Stomach smooth muscle (tissue), 2 donors: ENCODE measurements around the gene SH3BP4.

Source experiments
- H3K27ac ChIP-seq: one replicate; pipeline ENCODE4 v1.7.0; 2013; ENCODE audit warnings: mild to moderate bottlenecking, low read length, inconsistent platforms
- H3K27me3 ChIP-seq, 2 donors: one replicate each; pipeline ENCODE4 v1.7.0; 2013; ENCODE audit warnings: low read length in 2 of 2; ENCODE audit not compliant: insufficient read depth in 2 of 2, control insufficient read depth in 1 of 2
- H3K36me3 ChIP-seq, 2 donors: one replicate each; pipeline ENCODE4 v1.7.0; 2013; ENCODE audit warnings: low read length in 2 of 2; ENCODE audit not compliant: control insufficient read depth in 2 of 2, insufficient read depth in 2 of 2
- H3K4me1 ChIP-seq: one replicate; pipeline ENCODE4 v1.7.0; 2013; ENCODE audit warnings: low read length; ENCODE audit not compliant: control insufficient read depth, insufficient read depth
- H3K4me3 ChIP-seq, 2 donors: one replicate each; pipeline ENCODE4 v1.7.0; 2013; ENCODE audit warnings: low read length in 2 of 2
- H3K9ac ChIP-seq, 2 donors: one replicate each; pipeline ENCODE4 v1.7.0; 2013; ENCODE audit warnings: low read length in 2 of 2, mild to moderate bottlenecking in 1 of 2
- H3K9me3 ChIP-seq, 2 donors: one replicate each; pipeline ENCODE4 v1.7.0; 2013; ENCODE audit warnings: low read length in 2 of 2; ENCODE audit not compliant: control insufficient read depth in 2 of 2
- donor health status: healthy.
- donor health status: Pancreatic carcinoma.

SH3BP4 gene

DNA sequence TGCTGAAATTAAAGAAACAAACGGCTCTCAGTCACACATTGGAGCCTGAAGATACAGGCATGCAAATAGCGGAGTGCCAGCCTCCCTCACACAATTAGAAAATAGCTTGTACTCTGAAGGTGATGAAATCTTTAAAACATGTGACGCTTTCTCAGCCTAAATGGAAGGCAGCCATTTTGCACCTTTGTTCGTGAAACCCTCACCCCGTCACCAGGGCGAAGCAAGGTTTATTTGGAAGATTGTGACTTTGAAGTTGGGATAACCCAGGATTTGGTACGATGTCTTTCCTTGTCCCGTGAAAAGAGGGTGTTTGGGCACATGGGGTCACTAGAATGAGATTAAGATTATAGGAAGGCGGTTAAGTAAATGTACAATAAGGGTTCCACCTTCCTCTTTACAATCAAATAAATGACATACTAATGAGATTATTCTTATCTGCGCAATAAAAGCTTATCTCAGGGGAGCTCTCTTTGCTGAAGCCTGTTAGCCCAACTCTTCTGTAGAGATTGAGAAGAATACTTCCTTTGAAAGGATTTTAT, 4.2 kb downstream of the SH3BP4 start:
- Histone ChIP-seq H3K9me3 (no peaks in the 10 kb centered on the region), H3K4me3 (no peak overlapping the region), H3K4me1 (peaks cover 23% of the 10 kb centered on the region), H3K27me3 (no peaks in the 10 kb centered on the region), H3K9ac (no peak overlapping the region), H3K27ac (no peak overlapping the region), H3K36me3 (no peaks in the 10 kb centered on the region)

DNA sequence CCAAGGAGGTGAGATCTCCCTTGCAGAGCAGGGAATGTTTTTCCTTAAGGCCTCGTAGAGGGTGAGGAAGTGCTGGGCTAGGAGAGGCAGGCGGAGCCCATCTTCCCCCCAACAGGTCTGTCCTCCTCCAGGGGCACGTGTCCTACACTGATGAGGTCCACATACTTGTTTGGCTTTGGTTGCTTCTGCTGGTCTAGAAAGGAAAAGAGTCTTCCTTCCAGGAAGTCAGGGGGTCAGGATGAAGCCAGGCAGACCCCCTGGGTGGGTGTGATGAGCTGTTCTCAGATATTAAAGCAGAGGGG, 6.0 kb downstream of the SH3BP4 start:
- H3K36me3 ChIP-seq: no peaks in the 10 kb centered on the region
- H3K9me3 ChIP-seq: no peaks in the 10 kb centered on the region
- H3K27me3 ChIP-seq: no peaks in the 10 kb centered on the region
- H3K4me3 ChIP-seq: no peak overlapping the region
- peaks cover 17% of the 10 kb centered on the region for H3K4me1 ChIP-seq
- no peak overlapping the region for H3K27ac ChIP-seq
- H3K9ac ChIP-seq: no peak overlapping the region

DNA sequence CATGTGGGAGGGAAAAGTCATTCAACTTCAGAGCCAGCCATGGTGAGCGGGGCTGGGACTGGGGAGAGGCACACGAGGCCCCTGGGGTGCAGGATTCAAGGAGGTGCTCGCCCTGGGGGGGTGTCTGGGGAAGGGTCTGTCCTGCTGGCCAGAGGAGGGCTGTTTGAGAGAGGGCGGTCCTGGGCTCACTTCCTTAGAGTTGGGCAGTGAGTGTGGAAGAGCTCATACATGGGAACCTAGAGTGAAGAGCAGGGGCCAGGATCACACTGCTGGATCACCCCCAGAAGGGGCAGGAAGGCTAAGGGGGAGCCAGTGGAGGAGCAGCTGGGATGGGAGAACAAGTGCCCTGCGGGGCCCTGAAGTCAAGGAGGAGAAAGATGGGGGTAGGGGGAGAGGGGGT, 6.5 kb downstream of the SH3BP4 start:
- Histone ChIP-seq H3K27ac (no peak overlapping the region), H3K4me1 (peaks cover 16% of the 10 kb centered on the region), H3K4me3 (no peak overlapping the region), H3K27me3 (no peaks in the 10 kb centered on the region), H3K9me3 (no peaks in the 10 kb centered on the region), H3K36me3 (no peaks in the 10 kb centered on the region), H3K9ac (no peak overlapping the region)

DNA sequence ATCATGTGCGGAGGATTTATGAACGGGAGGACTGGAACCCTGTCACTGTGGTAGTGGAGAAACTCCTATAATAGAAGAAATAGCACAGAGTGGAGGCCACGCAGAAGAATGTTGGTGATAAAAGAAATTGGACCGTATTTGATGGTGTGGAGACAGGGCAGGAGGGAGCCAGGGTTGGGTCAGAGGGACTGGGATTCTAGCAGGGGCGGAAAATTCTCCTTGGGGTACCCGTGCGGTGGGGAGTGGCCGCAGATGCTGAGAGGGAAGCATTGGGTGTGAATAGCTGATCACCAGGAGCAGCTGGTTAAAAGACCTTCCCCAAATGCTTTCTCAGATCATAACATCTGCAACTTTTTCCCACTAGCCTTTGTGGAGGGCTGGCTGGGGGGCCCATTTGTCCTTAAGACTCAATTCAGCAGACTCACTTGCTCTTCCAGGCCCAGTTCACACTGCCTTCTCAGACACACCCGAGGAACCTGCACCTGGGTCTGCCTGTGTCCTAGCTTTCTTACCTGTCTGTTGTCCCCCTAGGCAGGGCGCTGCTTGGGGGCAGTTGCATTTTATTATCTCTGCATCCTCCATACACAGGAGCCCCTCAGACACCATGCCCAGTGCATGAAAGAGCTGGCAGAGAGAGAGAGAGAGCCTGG, 7.1 kb downstream of the SH3BP4 start:
- peaks cover 17% of the 10 kb centered on the region for H3K4me1 ChIP-seq
- no peaks in the 10 kb centered on the region for H3K36me3 ChIP-seq
- no peak overlapping the region for H3K9ac ChIP-seq
- H3K27me3 ChIP-seq: no peaks in the 10 kb centered on the region
- H3K9me3 ChIP-seq: no peaks in the 10 kb centered on the region
- H3K27ac ChIP-seq: no peak overlapping the region
- H3K4me3 ChIP-seq: no peak overlapping the region

DNA sequence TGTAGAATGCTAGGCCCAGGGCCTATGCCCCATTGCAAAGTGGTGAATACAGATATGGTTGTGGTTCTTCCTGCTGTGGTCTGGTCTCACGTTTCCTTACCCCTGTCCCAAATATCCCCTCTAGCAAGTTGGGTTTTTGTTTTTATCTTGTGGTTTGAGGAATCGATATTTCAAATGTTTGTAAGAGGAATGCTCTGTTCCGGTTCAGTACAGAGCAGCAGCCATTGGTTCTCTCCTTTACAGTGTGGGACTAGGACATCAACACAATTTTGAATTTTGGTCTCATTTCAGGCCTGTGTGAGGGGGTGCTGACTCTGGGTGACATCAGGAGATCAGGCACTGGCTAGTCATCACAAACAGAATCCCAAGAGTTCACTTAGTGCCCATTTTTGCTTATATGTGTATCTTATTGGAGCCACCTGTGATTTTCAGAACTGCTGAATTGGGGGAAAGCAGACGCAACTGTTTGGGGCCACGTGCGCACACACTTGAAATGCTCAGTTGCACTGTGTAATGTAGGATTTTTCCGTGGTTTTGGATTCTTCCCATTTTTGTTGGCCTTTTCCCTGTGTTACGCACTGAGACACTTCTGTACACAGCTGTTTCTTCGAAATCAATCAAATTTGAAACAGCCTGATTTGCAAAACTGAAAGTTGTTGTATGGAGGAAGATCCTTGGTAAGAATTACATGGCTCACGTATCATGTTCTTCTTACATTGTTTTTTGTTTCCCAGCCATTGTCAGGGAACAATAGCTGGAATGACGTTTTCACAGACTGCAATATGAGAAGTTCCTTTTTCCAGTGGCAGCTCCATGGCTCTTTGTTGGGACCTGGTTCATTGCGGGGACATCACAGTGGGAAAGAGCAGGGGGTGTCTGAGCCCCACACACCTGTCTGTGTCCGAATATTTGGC, 8.6 kb downstream of the SH3BP4 start:
- Histone ChIP-seq H3K4me3 (no peak overlapping the region), H3K27me3 (no peaks in the 10 kb centered on the region), H3K36me3 (no peaks in the 10 kb centered on the region), H3K27ac (no peak overlapping the region), H3K9me3 (no peaks in the 10 kb centered on the region), H3K9ac (no peak overlapping the region), H3K4me1 (peaks cover 10% of the 10 kb centered on the region)

DNA sequence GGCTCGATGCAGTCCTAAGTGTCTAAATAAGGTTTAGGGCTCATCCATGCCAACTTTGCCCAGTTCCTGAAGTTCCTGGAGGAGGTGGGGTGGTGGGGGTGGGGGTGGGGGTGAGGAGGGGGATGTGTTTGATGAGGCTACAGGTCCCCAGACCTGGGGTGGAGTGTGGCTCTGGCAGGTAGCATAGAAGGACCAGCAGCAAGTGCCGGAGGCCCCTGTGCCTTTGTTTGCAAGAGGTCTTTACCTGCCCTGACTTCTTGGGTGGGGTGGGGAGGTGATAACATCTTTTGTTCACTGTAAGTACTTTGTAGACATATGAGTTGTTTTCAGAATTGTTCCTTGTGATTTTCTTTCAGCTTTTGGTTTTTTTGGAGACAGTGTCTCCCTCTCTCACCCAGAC, 10.0 kb downstream of the SH3BP4 start:
- Histone ChIP-seq H3K4me1 (peaks cover 10% of the 10 kb centered on the region), H3K36me3 (no peaks in the 10 kb centered on the region), H3K9ac (no peak overlapping the region), H3K4me3 (no peak overlapping the region), H3K27me3 (no peaks in the 10 kb centered on the region), H3K27ac (no peak overlapping the region), H3K9me3 (no peaks in the 10 kb centered on the region)

DNA sequence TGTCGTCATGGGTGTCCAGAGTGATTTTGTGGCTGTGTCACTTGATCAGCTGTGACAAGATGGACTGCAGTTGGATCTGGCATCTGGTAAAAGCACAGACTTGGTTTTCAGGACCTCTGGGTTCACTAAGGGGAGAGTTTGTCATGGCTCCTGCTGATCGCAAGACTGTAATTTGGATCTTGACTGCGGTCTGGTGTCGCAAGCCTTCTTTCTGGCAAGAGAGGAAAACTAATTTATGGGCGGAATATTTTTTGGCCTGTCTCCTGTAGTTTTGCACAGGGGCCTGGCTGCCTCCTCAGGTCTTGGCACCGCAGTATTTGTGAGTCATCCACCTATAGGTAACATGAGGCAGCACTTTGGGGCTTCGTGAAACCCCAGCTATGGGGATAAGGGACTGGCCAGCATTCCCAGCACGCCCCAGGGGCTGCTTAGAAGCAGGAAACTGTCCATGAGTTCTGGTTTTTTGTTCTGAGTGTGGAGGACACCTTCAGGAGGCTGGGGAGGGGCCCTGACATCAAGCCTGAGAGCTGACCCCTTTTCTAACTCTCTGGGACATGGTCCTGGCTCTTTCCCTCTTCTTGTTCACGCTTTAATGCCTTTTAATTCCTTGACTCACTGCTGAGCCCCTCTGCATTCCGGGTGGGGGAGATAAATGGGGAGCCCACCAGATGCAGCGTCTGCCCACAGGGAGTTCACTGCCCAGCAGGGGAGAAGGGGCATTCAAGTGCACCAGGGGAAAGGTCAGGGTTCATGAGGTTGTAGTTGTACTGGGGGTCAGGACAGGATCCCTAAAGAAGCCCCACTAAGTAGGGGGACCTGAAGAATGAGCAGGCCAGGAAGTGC, 12.2 kb downstream of the SH3BP4 start:
- peaks cover 8% of the 10 kb centered on the region for H3K4me1 ChIP-seq
- H3K36me3 ChIP-seq: no peaks in the 10 kb centered on the region
- no peaks in the 10 kb centered on the region for H3K27me3 ChIP-seq
- no peak overlapping the region for H3K27ac ChIP-seq
- no peak overlapping the region for H3K9ac ChIP-seq
- H3K4me3 ChIP-seq: no peak overlapping the region
- no peaks in the 10 kb centered on the region for H3K9me3 ChIP-seq

DNA sequence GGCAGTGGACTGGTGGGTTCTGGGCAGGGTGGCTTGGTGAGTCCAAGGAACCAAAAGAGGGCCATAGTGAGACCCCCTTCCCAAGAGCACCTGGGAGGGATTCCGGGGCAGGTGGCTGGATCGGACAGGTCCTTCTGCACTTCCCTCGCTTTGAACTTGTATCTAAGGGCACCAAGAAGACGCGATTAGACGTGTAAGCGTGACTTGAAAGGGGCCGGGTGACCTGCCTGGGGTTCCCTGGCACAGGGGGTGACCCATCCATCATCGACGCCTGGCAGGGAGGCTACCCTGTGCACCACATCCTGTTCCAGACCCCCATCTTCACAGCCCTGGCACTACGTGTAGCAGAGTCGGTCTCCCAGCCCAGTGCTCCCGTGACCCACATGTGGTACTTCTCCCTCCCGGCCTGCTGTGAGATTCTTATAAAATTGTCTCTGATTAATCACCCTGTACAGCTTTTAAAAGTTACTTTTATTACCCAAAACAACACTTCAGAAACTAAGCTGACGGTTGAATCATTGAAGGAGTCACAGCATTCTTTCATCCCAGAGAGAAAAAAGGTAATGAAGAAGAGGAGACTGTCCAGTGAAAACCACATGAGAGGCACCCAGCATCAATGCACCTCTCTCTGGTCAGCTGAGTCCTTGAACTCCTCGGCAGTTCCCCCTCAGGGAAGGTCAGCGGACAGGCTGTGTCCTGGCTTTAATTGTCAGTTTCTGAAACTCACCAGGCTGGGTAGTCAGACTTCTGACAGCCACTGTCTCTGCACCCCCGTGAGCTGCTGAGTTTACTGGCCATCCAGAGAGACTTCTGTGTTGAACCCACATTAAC, 13.0 kb downstream of the SH3BP4 start:
- no peak overlapping the region for H3K9ac ChIP-seq
- no peaks in the 10 kb centered on the region for H3K9me3 ChIP-seq
- H3K4me1 ChIP-seq: peaks cover 11% of the 10 kb centered on the region
- no peaks in the 10 kb centered on the region for H3K27me3 ChIP-seq
- H3K27ac ChIP-seq: no peak overlapping the region
- H3K4me3 ChIP-seq: no peak overlapping the region
- H3K36me3 ChIP-seq: no peaks in the 10 kb centered on the region

DNA sequence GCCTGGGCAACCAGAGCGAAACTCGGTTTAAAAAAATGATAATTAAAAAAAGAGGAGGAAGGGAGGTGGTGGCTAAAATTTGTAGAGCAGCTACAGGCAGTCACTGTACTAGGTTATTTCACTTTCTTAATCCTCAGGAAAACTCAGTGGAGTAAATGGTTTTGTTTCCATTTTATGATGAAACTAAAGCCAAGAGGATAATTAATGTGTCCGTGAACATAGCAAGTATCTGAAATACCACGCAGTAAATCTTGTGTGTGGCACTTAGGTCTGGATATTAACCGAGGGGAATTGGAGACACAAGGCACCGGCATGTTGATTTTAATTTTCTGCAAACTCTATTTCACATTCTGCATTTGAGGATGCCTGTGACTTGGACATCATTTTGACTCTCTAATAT, 14.5 kb downstream of the SH3BP4 start:
- H3K36me3 ChIP-seq: no peaks in the 10 kb centered on the region
- no peak overlapping the region for H3K27ac ChIP-seq
- H3K4me1 ChIP-seq: peaks cover 11% of the 10 kb centered on the region
- H3K9ac ChIP-seq: no peak overlapping the region
- no peak overlapping the region for H3K4me3 ChIP-seq
- H3K9me3 ChIP-seq: no peaks in the 10 kb centered on the region
- H3K27me3 ChIP-seq: no peaks in the 10 kb centered on the region
